ENCODE data around the gene UTS2B. TPM values are rescaled to one million over a fixed set of nuclear protein-coding genes. Genes with fewer than 3 reads are reported as not detected.

The UTS2B gene
- polyA plus RNA-seq, 1 donor from 2014 or later, result 0.46 TPM

DNA sequence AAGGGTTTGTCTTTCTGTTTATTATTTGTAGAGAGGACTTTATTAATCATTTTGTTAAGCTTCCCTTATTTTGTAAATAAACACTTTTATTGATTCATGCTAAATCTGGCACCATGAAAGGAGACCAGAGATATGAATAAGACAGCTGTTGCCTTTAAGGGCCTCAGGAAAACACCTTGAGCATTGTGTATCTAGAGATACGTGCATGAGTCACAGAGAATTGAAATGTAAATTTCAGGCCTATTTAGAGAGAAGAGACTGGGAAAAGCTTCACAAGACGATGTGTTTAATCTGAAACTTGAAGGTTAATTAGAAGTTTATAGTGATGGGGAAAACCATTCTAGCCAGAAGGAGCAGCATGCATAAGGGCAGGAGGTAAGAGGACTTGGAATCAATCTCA is 28.6 kb upstream of the UTS2B start:
- Histone ChIP-seq H3K27me3 (ENCODE audit: insufficient read depth, low read depth, low read length) (no peaks in the 10 kb centered on the region), H3K9me2 (ENCODE audit: insufficient read depth, low read length) (no peaks in the 10 kb centered on the region), H2AFZ (ENCODE audit: low read depth, low read length) (no peak overlapping the region), H3K9ac (ENCODE audit: low read length) (no peak overlapping the region), H3F3A (ENCODE audit: insufficient read depth, low read length, poor library complexity, severe bottlenecking) (no peaks in the 10 kb centered on the region), H3K4me2 (ENCODE audit: low read length) (no peak overlapping the region), H3K9me3 (ENCODE audit: low read length) (no peaks in the 10 kb centered on the region), H3K4me3 (ENCODE audit: low read length) (no peak overlapping the region), H4K20me1 (ENCODE audit: insufficient read depth) (no peaks in the 10 kb centered on the region), H3K27ac (ENCODE audit: low read length) (no peak overlapping the region), H3K36me3 (ENCODE audit: insufficient read depth, low read length) (peaks cover 16% of the 10 kb centered on the region), H3K79me2 (replicated peaks; ENCODE audit: insufficient read depth, low read length) (peaks cover 22% of the 10 kb centered on the region)
- no peak for TF ChIP-seq TAF1 (IDR thresholded peaks at IDR 0.05; ENCODE audit: low read depth)
- no peak for TF ChIP-seq EZH2 (IDR thresholded peaks at IDR 0.05; ENCODE audit: borderline replicate concordance, insufficient read depth, low read length, poor library complexity, severe bottlenecking)
- TF ChIP-seq, protein P1, sequence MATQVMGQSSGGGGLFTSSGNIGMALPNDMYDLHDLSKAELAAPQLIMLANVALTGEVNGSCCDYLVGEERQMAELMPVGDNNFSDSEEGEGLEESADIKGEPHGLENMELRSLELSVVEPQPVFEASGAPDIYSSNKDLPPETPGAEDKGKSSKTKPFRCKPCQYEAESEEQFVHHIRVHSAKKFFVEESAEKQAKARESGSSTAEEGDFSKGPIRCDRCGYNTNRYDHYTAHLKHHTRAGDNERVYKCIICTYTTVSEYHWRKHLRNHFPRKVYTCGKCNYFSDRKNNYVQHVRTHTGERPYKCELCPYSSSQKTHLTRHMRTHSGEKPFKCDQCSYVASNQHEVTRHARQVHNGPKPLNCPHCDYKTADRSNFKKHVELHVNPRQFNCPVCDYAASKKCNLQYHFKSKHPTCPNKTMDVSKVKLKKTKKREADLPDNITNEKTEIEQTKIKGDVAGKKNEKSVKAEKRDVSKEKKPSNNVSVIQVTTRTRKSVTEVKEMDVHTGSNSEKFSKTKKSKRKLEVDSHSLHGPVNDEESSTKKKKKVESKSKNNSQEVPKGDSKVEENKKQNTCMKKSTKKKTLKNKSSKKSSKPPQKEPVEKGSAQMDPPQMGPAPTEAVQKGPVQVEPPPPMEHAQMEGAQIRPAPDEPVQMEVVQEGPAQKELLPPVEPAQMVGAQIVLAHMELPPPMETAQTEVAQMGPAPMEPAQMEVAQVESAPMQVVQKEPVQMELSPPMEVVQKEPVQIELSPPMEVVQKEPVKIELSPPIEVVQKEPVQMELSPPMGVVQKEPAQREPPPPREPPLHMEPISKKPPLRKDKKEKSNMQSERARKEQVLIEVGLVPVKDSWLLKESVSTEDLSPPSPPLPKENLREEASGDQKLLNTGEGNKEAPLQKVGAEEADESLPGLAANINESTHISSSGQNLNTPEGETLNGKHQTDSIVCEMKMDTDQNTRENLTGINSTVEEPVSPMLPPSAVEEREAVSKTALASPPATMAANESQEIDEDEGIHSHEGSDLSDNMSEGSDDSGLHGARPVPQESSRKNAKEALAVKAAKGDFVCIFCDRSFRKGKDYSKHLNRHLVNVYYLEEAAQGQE (IDR thresholded peaks at IDR 0.05; ENCODE audit: borderline replicate concordance), result no peak
- TF ChIP-seq MXI1 (conservative IDR thresholded peaks at IDR 0.05; ENCODE audit: poor library complexity, severe bottlenecking), result no peak
- TF ChIP-seq POLR2AphosphoS5 (IDR thresholded peaks at IDR 0.05), result no peak
- no peak for TF ChIP-seq EP300 (conservative IDR thresholded peaks at IDR 0.05; ENCODE audit: poor library complexity, severe bottlenecking)
- no peak for TF ChIP-seq RAD21 (conservative IDR thresholded peaks at IDR 0.05)
- TF ChIP-seq, protein P2, sequence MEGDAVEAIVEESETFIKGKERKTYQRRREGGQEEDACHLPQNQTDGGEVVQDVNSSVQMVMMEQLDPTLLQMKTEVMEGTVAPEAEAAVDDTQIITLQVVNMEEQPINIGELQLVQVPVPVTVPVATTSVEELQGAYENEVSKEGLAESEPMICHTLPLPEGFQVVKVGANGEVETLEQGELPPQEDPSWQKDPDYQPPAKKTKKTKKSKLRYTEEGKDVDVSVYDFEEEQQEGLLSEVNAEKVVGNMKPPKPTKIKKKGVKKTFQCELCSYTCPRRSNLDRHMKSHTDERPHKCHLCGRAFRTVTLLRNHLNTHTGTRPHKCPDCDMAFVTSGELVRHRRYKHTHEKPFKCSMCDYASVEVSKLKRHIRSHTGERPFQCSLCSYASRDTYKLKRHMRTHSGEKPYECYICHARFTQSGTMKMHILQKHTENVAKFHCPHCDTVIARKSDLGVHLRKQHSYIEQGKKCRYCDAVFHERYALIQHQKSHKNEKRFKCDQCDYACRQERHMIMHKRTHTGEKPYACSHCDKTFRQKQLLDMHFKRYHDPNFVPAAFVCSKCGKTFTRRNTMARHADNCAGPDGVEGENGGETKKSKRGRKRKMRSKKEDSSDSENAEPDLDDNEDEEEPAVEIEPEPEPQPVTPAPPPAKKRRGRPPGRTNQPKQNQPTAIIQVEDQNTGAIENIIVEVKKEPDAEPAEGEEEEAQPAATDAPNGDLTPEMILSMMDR (IDR thresholded peaks at IDR 0.05; ENCODE audit: poor library complexity, severe bottlenecking), result no peak
- TF ChIP-seq SMC3 (conservative IDR thresholded peaks at IDR 0.05; ENCODE audit: poor library complexity), result no peak

DNA sequence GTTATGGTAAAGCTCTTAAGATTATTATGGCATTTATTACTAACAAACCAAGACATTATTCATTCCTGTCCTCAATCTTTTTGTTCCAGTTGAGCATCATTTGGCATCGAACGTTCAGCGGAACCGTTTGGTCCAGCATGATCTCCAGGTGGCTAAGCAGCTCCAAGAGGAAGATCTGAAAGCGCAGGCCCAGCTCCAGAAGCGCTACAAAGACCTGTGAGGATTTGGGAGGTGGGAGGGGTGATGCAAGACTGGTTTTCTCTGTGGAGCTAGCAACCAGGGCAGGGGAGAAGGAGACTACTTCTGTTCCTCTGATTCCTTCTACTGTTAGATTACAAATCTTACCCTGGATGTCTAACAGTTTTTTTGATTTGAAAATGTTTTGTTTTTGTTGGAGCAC is 27.6 kb upstream of the UTS2B start:
- Histone ChIP-seq H3K27me3 (ENCODE audit: insufficient read depth, low read depth, low read length) (no peaks in the 10 kb centered on the region), H3K9me3 (ENCODE audit: low read length) (no peaks in the 10 kb centered on the region), H3K4me2 (ENCODE audit: low read length) (no peak overlapping the region), H3F3A (ENCODE audit: insufficient read depth, low read length, poor library complexity, severe bottlenecking) (no peaks in the 10 kb centered on the region), H3K9me2 (ENCODE audit: insufficient read depth, low read length) (no peaks in the 10 kb centered on the region), H3K27ac (ENCODE audit: low read length) (no peak overlapping the region), H2AFZ (ENCODE audit: low read depth, low read length) (no peak overlapping the region), H3K4me3 (ENCODE audit: low read length) (no peak overlapping the region), H3K36me3 (ENCODE audit: insufficient read depth, low read length) (peaks cover 16% of the 10 kb centered on the region), H3K9ac (ENCODE audit: low read length) (no peak overlapping the region), H3K79me2 (replicated peaks; ENCODE audit: insufficient read depth, low read length) (peaks cover 22% of the 10 kb centered on the region), H4K20me1 (ENCODE audit: insufficient read depth) (no peaks in the 10 kb centered on the region)
- TF ChIP-seq SMC3 (conservative IDR thresholded peaks at IDR 0.05; ENCODE audit: poor library complexity) (no peak), POLR2AphosphoS5 (IDR thresholded peaks at IDR 0.05) (no peak), MXI1 (conservative IDR thresholded peaks at IDR 0.05; ENCODE audit: poor library complexity, severe bottlenecking) (no peak), TAF1 (IDR thresholded peaks at IDR 0.05; ENCODE audit: low read depth) (no peak), EP300 (conservative IDR thresholded peaks at IDR 0.05; ENCODE audit: poor library complexity, severe bottlenecking) (no peak), RAD21 (conservative IDR thresholded peaks at IDR 0.05) (no peak), EZH2 (IDR thresholded peaks at IDR 0.05; ENCODE audit: borderline replicate concordance, insufficient read depth, low read length, poor library complexity, severe bottlenecking) (no peak)
- TF ChIP-seq, protein P1 (IDR thresholded peaks at IDR 0.05; ENCODE audit: borderline replicate concordance), result no peak
- TF ChIP-seq, protein P2 (IDR thresholded peaks at IDR 0.05; ENCODE audit: poor library complexity, severe bottlenecking), result no peak

All from neural cell (in vitro differentiated cells).